ENCODE results near the gene EXOSC9. TPM values are rescaled to one million over a fixed set of nuclear protein-coding genes. Genes with fewer than 3 reads are reported as not detected.

EXOSC9 gene
- total RNA-seq, 1 experiment from 2014 or later: 19.3 TPM

DNA sequence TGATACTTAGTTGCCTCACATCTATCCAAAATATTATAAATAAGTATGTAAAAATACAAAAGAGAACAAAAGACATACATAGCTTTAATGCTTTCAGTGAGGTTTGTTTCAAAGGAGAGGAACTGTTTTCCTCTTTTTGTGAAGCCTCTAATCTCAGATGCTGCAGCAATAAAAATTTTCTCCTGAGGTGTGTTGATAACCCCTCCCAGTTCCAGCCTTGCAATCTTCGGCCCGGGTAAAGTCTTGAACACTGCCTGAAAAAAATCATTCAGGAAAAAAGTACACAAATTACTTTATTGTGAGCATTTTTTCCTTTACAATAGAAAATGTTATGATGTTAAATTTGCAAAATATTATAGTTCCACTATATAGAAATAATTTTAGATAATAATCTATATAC is 60.3 kb downstream of the EXOSC9 start:
- Histone ChIP-seq H3K4me3 (ENCODE audit: low read depth in 2 of 2, low read length in 2 of 2) (no peak overlapping the region), H3K9me3 (ENCODE audit: control insufficient read depth, insufficient read depth, low read depth, low read length) (no peaks in the 10 kb centered on the region), H3K27me3 (ENCODE audit: control insufficient read depth, insufficient read depth, low read length) (no peaks in the 10 kb centered on the region), H3K27ac (ENCODE audit: low read length) (no peak overlapping the region), H3K36me3 (ENCODE audit: control insufficient read depth, insufficient read depth, low read length) (peaks cover 2% of the 10 kb centered on the region; the same call in 1 of the 2 replicates), H3K4me1 (ENCODE audit: control insufficient read depth, insufficient read depth, low read length) (no peaks in the 10 kb centered on the region)
- no peak for ATAC-seq
- no peak for DNase-seq (ENCODE audit: low read depth, low spot score)
- ChIA-PET POLR2A (no interaction called here), CTCF (interaction anchor here (0.6 kb wide), 1 partner anchor 37 kb away, joined by 3 read pairs; no protein-coding TSS in a partner anchor)
- intact Hi-C loops (cut with micrococcal nuclease; ENCODE audit: unreplicated experiment) (no loop called here), in situ Hi-C loops (cut with HindIII; ENCODE audit: low pct_unique_long_range_greater_than_20kb, low sequenced_read_pairs) (no loop called here)
- no peak for TF ChIP-seq SIN3A (IDR thresholded peaks at IDR 0.05; ENCODE audit: borderline replicate concordance, insufficient read depth, low read depth, low read length)
- TF ChIP-seq, protein P1, sequence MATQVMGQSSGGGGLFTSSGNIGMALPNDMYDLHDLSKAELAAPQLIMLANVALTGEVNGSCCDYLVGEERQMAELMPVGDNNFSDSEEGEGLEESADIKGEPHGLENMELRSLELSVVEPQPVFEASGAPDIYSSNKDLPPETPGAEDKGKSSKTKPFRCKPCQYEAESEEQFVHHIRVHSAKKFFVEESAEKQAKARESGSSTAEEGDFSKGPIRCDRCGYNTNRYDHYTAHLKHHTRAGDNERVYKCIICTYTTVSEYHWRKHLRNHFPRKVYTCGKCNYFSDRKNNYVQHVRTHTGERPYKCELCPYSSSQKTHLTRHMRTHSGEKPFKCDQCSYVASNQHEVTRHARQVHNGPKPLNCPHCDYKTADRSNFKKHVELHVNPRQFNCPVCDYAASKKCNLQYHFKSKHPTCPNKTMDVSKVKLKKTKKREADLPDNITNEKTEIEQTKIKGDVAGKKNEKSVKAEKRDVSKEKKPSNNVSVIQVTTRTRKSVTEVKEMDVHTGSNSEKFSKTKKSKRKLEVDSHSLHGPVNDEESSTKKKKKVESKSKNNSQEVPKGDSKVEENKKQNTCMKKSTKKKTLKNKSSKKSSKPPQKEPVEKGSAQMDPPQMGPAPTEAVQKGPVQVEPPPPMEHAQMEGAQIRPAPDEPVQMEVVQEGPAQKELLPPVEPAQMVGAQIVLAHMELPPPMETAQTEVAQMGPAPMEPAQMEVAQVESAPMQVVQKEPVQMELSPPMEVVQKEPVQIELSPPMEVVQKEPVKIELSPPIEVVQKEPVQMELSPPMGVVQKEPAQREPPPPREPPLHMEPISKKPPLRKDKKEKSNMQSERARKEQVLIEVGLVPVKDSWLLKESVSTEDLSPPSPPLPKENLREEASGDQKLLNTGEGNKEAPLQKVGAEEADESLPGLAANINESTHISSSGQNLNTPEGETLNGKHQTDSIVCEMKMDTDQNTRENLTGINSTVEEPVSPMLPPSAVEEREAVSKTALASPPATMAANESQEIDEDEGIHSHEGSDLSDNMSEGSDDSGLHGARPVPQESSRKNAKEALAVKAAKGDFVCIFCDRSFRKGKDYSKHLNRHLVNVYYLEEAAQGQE (IDR thresholded peaks at IDR 0.05; ENCODE audit: insufficient read depth in 1 of 2, low read depth in 2 of 2, low read length in 1 of 2): no peak
- TF ChIP-seq, protein P2, sequence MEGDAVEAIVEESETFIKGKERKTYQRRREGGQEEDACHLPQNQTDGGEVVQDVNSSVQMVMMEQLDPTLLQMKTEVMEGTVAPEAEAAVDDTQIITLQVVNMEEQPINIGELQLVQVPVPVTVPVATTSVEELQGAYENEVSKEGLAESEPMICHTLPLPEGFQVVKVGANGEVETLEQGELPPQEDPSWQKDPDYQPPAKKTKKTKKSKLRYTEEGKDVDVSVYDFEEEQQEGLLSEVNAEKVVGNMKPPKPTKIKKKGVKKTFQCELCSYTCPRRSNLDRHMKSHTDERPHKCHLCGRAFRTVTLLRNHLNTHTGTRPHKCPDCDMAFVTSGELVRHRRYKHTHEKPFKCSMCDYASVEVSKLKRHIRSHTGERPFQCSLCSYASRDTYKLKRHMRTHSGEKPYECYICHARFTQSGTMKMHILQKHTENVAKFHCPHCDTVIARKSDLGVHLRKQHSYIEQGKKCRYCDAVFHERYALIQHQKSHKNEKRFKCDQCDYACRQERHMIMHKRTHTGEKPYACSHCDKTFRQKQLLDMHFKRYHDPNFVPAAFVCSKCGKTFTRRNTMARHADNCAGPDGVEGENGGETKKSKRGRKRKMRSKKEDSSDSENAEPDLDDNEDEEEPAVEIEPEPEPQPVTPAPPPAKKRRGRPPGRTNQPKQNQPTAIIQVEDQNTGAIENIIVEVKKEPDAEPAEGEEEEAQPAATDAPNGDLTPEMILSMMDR (IDR thresholded peaks at IDR 0.05): no peak
- BruUV-seq (replicated peaks): no TSS peak

DNA sequence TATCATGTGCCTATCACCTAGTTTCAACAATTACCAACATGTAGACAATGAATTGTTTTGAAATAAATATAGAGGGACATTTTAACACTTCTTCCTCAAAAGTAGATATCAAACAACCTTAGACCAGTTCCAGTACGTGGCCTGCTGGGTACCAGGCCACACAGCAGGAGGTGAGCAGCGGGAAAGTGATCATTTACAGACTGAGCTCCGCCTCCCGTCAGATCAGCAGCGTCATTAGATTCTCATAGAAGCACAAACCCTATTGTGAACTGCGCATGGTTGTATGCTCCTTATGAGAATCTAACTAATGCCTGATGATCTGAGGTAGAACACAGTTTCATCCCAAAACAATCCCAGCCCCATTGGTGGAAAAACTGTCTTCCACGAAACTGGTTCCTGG is 62.7 kb downstream of the EXOSC9 start:
- Histone ChIP-seq H3K27me3 (ENCODE audit: control insufficient read depth, insufficient read depth, low read length) (no peaks in the 10 kb centered on the region), H3K9me3 (ENCODE audit: control insufficient read depth, insufficient read depth, low read depth, low read length) (no peaks in the 10 kb centered on the region), H3K4me3 (ENCODE audit: low read depth in 2 of 2, low read length in 2 of 2) (no peak overlapping the region), H3K4me1 (ENCODE audit: control insufficient read depth, insufficient read depth, low read length) (no peaks in the 10 kb centered on the region), H3K36me3 (ENCODE audit: control insufficient read depth, insufficient read depth, low read length) (peaks cover 2% of the 10 kb centered on the region; the same call in 1 of the 2 replicates), H3K27ac (ENCODE audit: low read length) (no peak overlapping the region)
- intact Hi-C loops (cut with micrococcal nuclease; ENCODE audit: unreplicated experiment) (no loop called here), in situ Hi-C loops (cut with HindIII; ENCODE audit: low pct_unique_long_range_greater_than_20kb, low sequenced_read_pairs) (no loop called here)
- BruUV-seq (replicated peaks): no TSS peak
- ChIA-PET POLR2A (no interaction called here), CTCF (no interaction called here)
- ATAC-seq: no peak
- TF ChIP-seq SIN3A (IDR thresholded peaks at IDR 0.05; ENCODE audit: borderline replicate concordance, insufficient read depth, low read depth, low read length) (no peak), TCF7L2 (IDR thresholded peaks at IDR 0.05; ENCODE audit: low read depth, low read length) (no peak), POLR2AphosphoS5 (IDR thresholded peaks at IDR 0.05; ENCODE audit: low read depth, low read length) (no peak)
- TF ChIP-seq, protein P2 (IDR thresholded peaks at IDR 0.05): no peak
- TF ChIP-seq, protein P1 (IDR thresholded peaks at IDR 0.05; ENCODE audit: insufficient read depth in 1 of 2, low read depth in 2 of 2, low read length in 1 of 2): no peak
- no peak for DNase-seq (ENCODE audit: low read depth, low spot score)

Other genes starting within 250 kb of the EXOSC9 start
- gene ANXA5, start 104.3 kb upstream of the EXOSC9 start, total RNA-seq (2021; ENCODE audit: unreplicated experiment): 222 TPM
- gene SMIM43, start 36.2 kb upstream of the EXOSC9 start, total RNA-seq (2021; ENCODE audit: unreplicated experiment): not detected
- gene CCNA2, start 22.6 kb downstream of the EXOSC9 start, total RNA-seq (2021; ENCODE audit: unreplicated experiment): 31.8 TPM
- gene BBS7, start 69.2 kb downstream of the EXOSC9 start, total RNA-seq (2021; ENCODE audit: unreplicated experiment): 9.1 TPM
- gene TRPC3, start 150.7 kb downstream of the EXOSC9 start, total RNA-seq (2021; ENCODE audit: unreplicated experiment): 0.08 TPM

Data from Panc1 (cell line).